GM12878 (cell line): ENCODE measurements around the gene PDRG1. TPM values are rescaled to one million over a fixed set of nuclear protein-coding genes. Genes with fewer than 3 reads are reported as not detected.

Experiments
- ATAC-seq: fragments of 200-7000 bp; cut with Tn5 transposase; 3 replicates; pipeline ENCODE4 v1.9.1; 2020; ENCODE audit warnings: mild to moderate bottlenecking, moderate library complexity
- BruUV-seq: library from RNA; stranded (reverse); fragments of 400-500 nt; replicated peaks from 2 replicates; lab custom pipeline; 2021; lab: Mats Ljungman, UMichigan
- CTCF ChIA-PET: fragments of 300-600 bp; sonication (Branson Sonifier 250); formaldehyde crosslinking; extraction: SDS; loops from one replicate; lab custom pipeline; 2021; ENCODE audit warnings: inconsistent platforms; lab: Yijun Ruan, JAX
- POLR2A ChIA-PET: fragments of 350-600 bp; formaldehyde crosslinking; extraction: SDS; loops from one replicate; lab custom pipeline; 2021; ENCODE audit warnings: inconsistent platforms; lab: Charles Lee
- RAD21 ChIA-PET: fragments of 300-600 bp; sonication (Branson Sonifier 250); formaldehyde crosslinking; loops from one replicate; lab custom pipeline; 2023; ENCODE audit warnings: antibody characterized with exemption; ENCODE audit not compliant: unreplicated experiment; lab: Charles Lee
- SMC1A ChIA-PET: fragments of 300-600 bp; sonication (Branson Sonifier 250); formaldehyde crosslinking; loops from one replicate; lab custom pipeline; 2023; ENCODE audit not compliant: unreplicated experiment, uncharacterized antibody; lab: Charles Lee
- DNase-seq: peaks from one replicate; pipeline ENCODE4 v3.0.0-alpha.2; 2011; ENCODE audit warnings: low read depth, low spot score
- FAIRE-seq: peaks from 3 replicates; lab custom pipeline; 2011; peaks lifted over from hg19 to GRCh38; lab: Jason Lieb, UNC
- H2AFZ ChIP-seq: 2 replicates; pipeline ENCODE4 v1.6.0; 2011; ENCODE audit warnings: low read depth, low read length, control low read depth; ENCODE audit not compliant: control insufficient read depth
- H3K27ac ChIP-seq: 2 replicates; pipeline ENCODE4 v1.5.1; 2011; ENCODE audit warnings: control low read depth; ENCODE audit not compliant: control insufficient read depth, insufficient read depth
- H3K27me3 ChIP-seq, 2 experiments: replicated peaks in 1 of 2; 2 replicates each; pipeline versions ENCODE4 v1.6.0 to v1.6.1; 2011; ENCODE audit warnings: low read length in 1 of 2; ENCODE audit not compliant: control insufficient read depth in 2 of 2, insufficient read depth in 2 of 2
- H3K36me3 ChIP-seq, 2 experiments: 2 replicates each; pipeline ENCODE4 v1.5.1; 2011; ENCODE audit warnings: low read length in 1 of 2; ENCODE audit not compliant: control insufficient read depth in 2 of 2, insufficient read depth in 2 of 2
- H3K4me1 ChIP-seq: 2 replicates; pipeline ENCODE4 v1.6.1; 2011; ENCODE audit warnings: mild to moderate bottlenecking, low read length, moderate library complexity, mixed read lengths; ENCODE audit not compliant: control insufficient read depth, insufficient read depth
- H3K4me2 ChIP-seq: 2 replicates; pipeline ENCODE4 v1.6.0; 2011; ENCODE audit warnings: control low read depth; ENCODE audit not compliant: control insufficient read depth, insufficient read depth
- H3K4me3 ChIP-seq: fragments of 200-600 bp; sonication (generic); 2 replicates; pipeline ENCODE4 v1.5.1; 2016
- H3K79me2 ChIP-seq: 2 replicates; pipeline ENCODE4 v1.6.0; 2011; ENCODE audit warnings: low read length; ENCODE audit not compliant: control insufficient read depth, insufficient read depth
- H3K9ac ChIP-seq: 2 replicates; pipeline ENCODE4 v1.8.0; 2011; ENCODE audit warnings: low read length, control low read depth, mixed read lengths; ENCODE audit not compliant: control insufficient read depth, insufficient read depth
- H3K9me3 ChIP-seq: replicated peaks from 3 replicates; pipeline ENCODE4 v1.5.1; 2011; ENCODE audit warnings: mild to moderate bottlenecking, low read length; ENCODE audit not compliant: control insufficient read depth, insufficient read depth
- H4K20me1 ChIP-seq: 2 replicates; pipeline ENCODE4 v1.6.0; 2011; ENCODE audit not compliant: control insufficient read depth, insufficient read depth
- ASH2L ChIP-seq: fragments of 300-600, 200-600 bp; sonication (generic); IDR thresholded peaks from 2 replicates; pipeline ENCODE4 v1.6.1; 2017; ENCODE audit warnings: low read depth, mild to moderate bottlenecking, borderline replicate concordance
- BHLHE40 ChIP-seq, 2 experiments: fragments of 450-650 bp in 1 of 2; IDR thresholded peaks; 2 replicates each; pipeline ENCODE4 v1.6.1; 2011 to 2017; ENCODE audit warnings: low read depth in 2 of 2, borderline replicate concordance in 1 of 2, improper control_type of control experiment in 1 of 2, low read length in 1 of 2, mild to moderate bottlenecking in 1 of 2
- CREB1 ChIP-seq: IDR thresholded peaks from 2 replicates; pipeline ENCODE4 v1.6.1; 2012; ENCODE audit warnings: low read depth, mild to moderate bottlenecking, inconsistent platforms
- CREM ChIP-seq: IDR thresholded peaks from 2 replicates; pipeline ENCODE4 v1.6.1; 2014; ENCODE audit warnings: antibody characterized with exemption, low read depth
- EED ChIP-seq: sonication (generic); IDR thresholded peaks from 2 replicates; pipeline ENCODE4 v1.6.1; 2016; ENCODE audit warnings: antibody characterized with exemption, low read depth
- EGR1 ChIP-seq, 2 experiments: IDR thresholded peaks; 1 replicate in 1 of 2; 2 replicates in 1 of 2; pipeline ENCODE4 v1.6.1; 2011 to 2012; ENCODE audit warnings: low read depth in 2 of 2, low read length in 2 of 2, borderline replicate concordance in 1 of 2, mild to moderate bottlenecking in 1 of 2, moderate library complexity in 1 of 2
- FOXM1 ChIP-seq: IDR thresholded peaks from 2 replicates; pipeline ENCODE4 v1.6.1; 2012; ENCODE audit warnings: low read depth, mild to moderate bottlenecking, inconsistent platforms, low read length, moderate library complexity
- IRF4 ChIP-seq: IDR thresholded peaks from 2 replicates; pipeline ENCODE4 v1.6.1; 2011; ENCODE audit warnings: low read depth, low read length
- IRF5 ChIP-seq: fragments of 450-650 bp; IDR thresholded peaks from 2 replicates; pipeline ENCODE4 v1.6.1; 2017; ENCODE audit warnings: borderline replicate concordance
- JUND ChIP-seq: IDR thresholded peaks from 2 replicates; pipeline ENCODE4 v1.6.1; 2012; ENCODE audit warnings: low read depth, mild to moderate bottlenecking, low read length, improper control_type of control experiment, moderate library complexity
- NFXL1 ChIP-seq: fragments of 450-650 bp; IDR thresholded peaks from 2 replicates; pipeline ENCODE4 v1.6.1; 2017; ENCODE audit warnings: antibody characterized with exemption, mild to moderate bottlenecking, borderline replicate concordance
- NRF1 ChIP-seq: conservative IDR thresholded peaks from 2 replicates; pipeline ENCODE4 v1.6.1; 2011; ENCODE audit warnings: mild to moderate bottlenecking, low read depth, low read length, improper control_type of control experiment
- PRDM15 ChIP-seq: fragments of 450-650 bp; formaldehyde crosslinking; IDR thresholded peaks from 2 replicates; pipeline ENCODE4 v1.4.0; 2020; ENCODE audit warnings: mild to moderate bottlenecking, moderate library complexity
- RCOR1 ChIP-seq: conservative IDR thresholded peaks from 2 replicates; pipeline ENCODE4 v1.6.1; 2012; ENCODE audit warnings: low read depth, low read length, improper control_type of control experiment
- RFX5 ChIP-seq: IDR thresholded peaks from 2 replicates; pipeline ENCODE4 v1.6.1; 2011; ENCODE audit warnings: low read depth, low read length, improper control_type of control experiment
- USF1 ChIP-seq: IDR thresholded peaks from 2 replicates; pipeline ENCODE4 v1.6.1; 2011; ENCODE audit warnings: borderline replicate concordance, low read depth, mild to moderate bottlenecking, moderate library complexity, mixed read lengths, low read length; ENCODE audit not compliant: insufficient read depth; ENCODE audit errors: extremely low read length
- YY1 ChIP-seq: IDR thresholded peaks from 2 replicates; pipeline ENCODE4 v1.6.1; 2011; ENCODE audit warnings: low read depth, mild to moderate bottlenecking, low read length
- ZBED1 ChIP-seq: IDR thresholded peaks from 2 replicates; pipeline ENCODE4 v1.6.1; 2016; ENCODE audit warnings: borderline replicate concordance
- WGBS: methylation state at CpG from one replicate; pipeline ENCODE4 v1.1.6; 2016; ENCODE audit warnings: low lambda C conversion rate; ENCODE audit not compliant: insufficient replicate concordance, insufficient coverage; ENCODE audit errors: missing lambda C conversion rate; 5-methylcytosine and 5-hydroxymethylcytosine counted together
- in situ Hi-C: fragments of 300-500 bp; cut with MboI; formaldehyde crosslinking; loops from 9 replicates; pipeline ENCODE4 v1.14.3; 2018; ENCODE audit warnings: mixed read lengths
- intact Hi-C: fragments of 100-400 bp; cut with micrococcal nuclease; formaldehyde crosslinking; loops from one replicate; pipeline ENCODE4 v1.14.2; 2022; ENCODE audit not compliant: unreplicated experiment
- polyA plus RNA-seq, 11 experiments: library from polyadenylated mRNA; depleted of rRNA in 4 of 11; unstranded in 6 of 11; stranded (reverse) in 5 of 11; fragments of >200 nt; fragmentation: Nextera tagmentation in 4 of 11; fragmentation: Illumina TruSeq in 1 of 11; extraction: Ambion mirVana in 4 of 11; extraction: Trizol in 1 of 11; gene quantifications; 1 replicate in 1 of 11; 2 replicates in 10 of 11; pipeline versions ENCODE4 v1.2.1 to v1.2.3, GENCODE V29; 2011 to 2016; ENCODE audit warnings: inconsistent platforms in 2 of 11, missing spikeins in 2 of 11, low read depth in 1 of 11
- total RNA-seq, 4 experiments: library from RNA; depleted of rRNA in 3 of 4; stranded (reverse); fragments of >200 nt in 3 of 4; fragmentation: Illumina TruSeq in 1 of 4; extraction: Trizol in 1 of 4; gene quantifications; 2 replicates each; pipeline versions ENCODE4 v1.2.1 to v1.2.3, GENCODE V29; 2013 to 2021

The PDRG1 gene
- total and polyA plus RNA-seq, 10 of the 15 experiments (the other 5 are each of a cell fraction or from before 2014, with no cell fraction given), result 11.1 to 55.8 (median 23.3) TPM

GRCh38 chr20:31939661-31940060 is 12.2 kb downstream of the PDRG1 start:
- Histone ChIP-seq H3K4me2 (no peak overlapping the region), H3K4me3 (no peak overlapping the region), H3K9me3 (no peaks in the 10 kb centered on the region), H3K27me3 (no peaks in the 10 kb centered on the region), H3K36me3 (peaks cover 0 to 4% of the 10 kb centered on the region in 2 experiments; a peak in 2 of 4 replicates), H2AFZ (no peak overlapping the region), H3K4me1 (no peaks in the 10 kb centered on the region), H3K79me2 (no peaks in the 10 kb centered on the region), H3K27ac (no peak overlapping the region), H3K9ac (no peak overlapping the region), H4K20me1 (no peaks in the 10 kb centered on the region)
- intact Hi-C loops, result no loop called here
- CTCF ChIA-PET, result no interaction called here
- 68% methylated on average over 2 of the region's 2 CpGs for WGBS
- BruUV-seq, result no TSS peak
- RAD21 ChIA-PET, result no interaction called here
- FAIRE-seq (no peak), DNase-seq (no peak), ATAC-seq (no peak)
- SMC1A ChIA-PET, result interaction anchor here (0.8 to 1.6 kb wide), 3 partner anchors 11 to 53 kb away, joined by 3 to 4 read pairs (median 4); no protein-coding TSS in a partner anchor
- in situ Hi-C loops, result no loop called here
- POLR2A ChIA-PET, result interaction anchor here (1.7 kb wide), 1 partner anchor 49 kb away, joined by 3 read pairs; no protein-coding TSS in a partner anchor
- TF ChIP-seq IRF4 (no peak), NFXL1 (no peak), BHLHE40 (IDR thresholded peaks at IDR 0.05; ENCODE audit: borderline replicate concordance in 1 of 2, low read depth in 2 of 2, low read length in 1 of 2) (no peak), USF1 (no peak), EGR1 (IDR thresholded peaks at IDR 0.05; ENCODE audit: borderline replicate concordance in 1 of 2, low read depth in 2 of 2, low read length in 2 of 2) (no peak), ZBED1 (no peak), JUND (no peak), RCOR1 (no peak), IRF5 (no peak), CREB1 (no peak), YY1 (no peak), CREM (no peak), EED (no peak), FOXM1 (no peak), PRDM15 (CRISPR knock-in tag) (no peak), NRF1 (no peak), RFX5 (no peak), ASH2L (no peak)
